Esophagus muscularis mucosa (tissue), 4 donors: Measurements from ENCODE around the gene PPP1R27. TPM values are rescaled to one million over a fixed set of nuclear protein-coding genes. Genes with fewer than 3 reads are reported as not detected.

Experiments
- DNase-seq: peaks from one replicate; pipeline ENCODE4 v3.0.0-alpha.2; 2017; ENCODE audit errors: extremely low spot score
- H3K27ac ChIP-seq, 4 donors: fragments of 200-600 bp; sonication (generic); replicated peaks in 1 of 4; 1 replicate in 3 of 4; 2 replicates in 1 of 4; pipeline ENCODE4 v1.5.1; 2016 to 2019; ENCODE audit warnings: mild to moderate bottlenecking in 1 of 4
- H3K27me3 ChIP-seq, 4 donors: fragments of 200-600 bp; sonication (generic); one replicate each; pipeline versions ENCODE4 v1.5.1 to v1.6.0; 2016 to 2019
- H3K36me3 ChIP-seq, 4 donors: fragments of 200-600 bp; sonication (generic); one replicate each; pipeline ENCODE4 v1.5.1; 2016 to 2019
- H3K4me1 ChIP-seq, 4 donors: fragments of 200-600 bp; sonication (generic); one replicate each; pipeline ENCODE4 v1.5.1; 2016 to 2019
- H3K4me3 ChIP-seq, 4 donors: fragments of 200-600 bp; sonication (generic); 1 replicate in 2 of 4; 2 replicates in 2 of 4; pipeline ENCODE4 v1.5.1; 2016 to 2019; ENCODE audit warnings: mild to moderate bottlenecking in 4 of 4, moderate library complexity in 1 of 4
- H3K9me3 ChIP-seq, 4 donors: fragments of 200-600 bp; sonication (generic); 1 replicate in 3 of 4; 2 replicates in 1 of 4; pipeline ENCODE4 v1.5.1; 2016 to 2019
- CTCF ChIP-seq, 3 experiments: fragments of 200-600 bp in 2 of 3; fragments of 450-650 bp in 1 of 3; sonication (generic) in 2 of 3; IDR thresholded peaks; one replicate each; pipeline ENCODE4 v1.5.1; 2017 to 2019; ENCODE audit warnings: antibody characterized with exemption in 3 of 3, mild to moderate bottlenecking in 2 of 3, moderate library complexity in 1 of 3
- EP300 ChIP-seq: sonication (generic); formaldehyde crosslinking; IDR thresholded peaks from one replicate; pipeline ENCODE4 v1.6.1; 2017; ENCODE audit warnings: antibody characterized with exemption
- POLR2A ChIP-seq: fragments of 450-650 bp; IDR thresholded peaks from one replicate; pipeline ENCODE4 v1.6.1; 2017; ENCODE audit warnings: antibody characterized with exemption, moderate library complexity, mild to moderate bottlenecking, low read depth
- POLR2AphosphoS5 ChIP-seq, 2 donors: sonication (generic); formaldehyde crosslinking; IDR thresholded peaks; one replicate each; pipeline ENCODE4 v1.6.1; 2017; ENCODE audit warnings: antibody characterized with exemption in 2 of 2
- WGBS: methylation state at CpG from one replicate; pipeline ENCODE4 v1.1.5; 2018; 5-methylcytosine and 5-hydroxymethylcytosine counted together
- intact Hi-C: fragments of 100-400 bp; cut with DNase I; formaldehyde crosslinking; loops from one replicate; pipeline ENCODE4 v1.15.1; 2023
- total RNA-seq, 4 donors: library from RNA; depleted of rRNA; stranded (reverse); fragments of >200 nt; gene quantifications; one replicate each; pipeline versions ENCODE4 v1.1.0 to v1.2.1, GENCODE V29; 2016

Gene PPP1R27
- total RNA-seq, 4 donors from 2014 or later = not detected

- Histone ChIP-seq H3K27me3 (no peaks in the 10 kb centered on the region), H3K9me3 (no peaks in the 10 kb centered on the region), H3K27ac (peak within 1 kb of the TSS; percentile 93 to 99 (median 96)), H3K36me3 (peaks cover 12 to 51% (median 38%) of the 10 kb centered on the region in 4 donors), H3K4me1 (peaks cover 40 to 75% (median 56%) of the 10 kb centered on the region in 4 donors), H3K4me3 (peak within 1 kb of the TSS; percentile 81 to 99 (median 92))
- 0% methylated on average over 2 of the region's 95 CpGs for WGBS
- TF ChIP-seq POLR2A (peak; percentile 82), POLR2AphosphoS5 (IDR thresholded peaks at IDR 0.05) (peak in 1 of 2 donors; percentile 82), CTCF (IDR thresholded peaks at IDR 0.05) (peak in 1 of 3 experiments; percentile 49), EP300 (no peak)
- intact Hi-C loops = loop anchor here (5.0 kb wide), 1 partner anchor 57 kb away; the partner anchor contains the start of gene SIRT7
- no peak for DNase-seq
These were observed 25.3 kb upstream of the PPP1R27 start, which contains the start of gene P4HB for GRCh38 chr17:81859906-81860755. Gene P4HB (minus strand): TSS chr17:81860535. CDS start chr17:81860471, 64 bp downstream.

GRCh38 chr17:81858967-81859905 lies 24.4 kb upstream of the PPP1R27 start:
- WGBS = 56% methylated on average over 22 of the region's 23 CpGs

GRCh38 chr17:81858170-81858966 lies 23.5 kb upstream of the PPP1R27 start:
- intact Hi-C loops = no loop called here
- no peaks in the 10 kb centered on the region for H3K9me3 ChIP-seq
- no peak overlapping the region for H3K27ac ChIP-seq
- H3K36me3 ChIP-seq = peaks cover 29 to 59% (median 56%) of the 10 kb centered on the region in 4 donors
- no peak for TF ChIP-seq POLR2AphosphoS5 (IDR thresholded peaks at IDR 0.05)
- TF ChIP-seq POLR2A = no peak
- no peak for TF ChIP-seq CTCF (IDR thresholded peaks at IDR 0.05)
- TF ChIP-seq EP300 = no peak
- no peaks in the 10 kb centered on the region for H3K27me3 ChIP-seq
- 86% methylated on average over 24 of the region's 30 CpGs for WGBS
- H3K4me3 ChIP-seq = peak overlapping the region in 3 of 4 donors; percentile 81 to 99 (median 89)
- H3K4me1 ChIP-seq = peaks cover 40 to 76% (median 57%) of the 10 kb centered on the region in 4 donors
- no peak for DNase-seq

More at GRCh38 chr17:81858967-81859905, 24.4 kb upstream of the PPP1R27 start:
- Histone ChIP-seq H3K4me1 (peaks cover 40 to 81% (median 57%) of the 10 kb centered on the region in 4 donors), H3K36me3 (peaks cover 21 to 55% (median 47%) of the 10 kb centered on the region in 4 donors), H3K4me3 (peak overlapping the region; percentile 81 to 99 (median 92)), H3K27ac (peak overlapping the region; percentile 89 to 99 (median 95)), H3K9me3 (no peaks in the 10 kb centered on the region), H3K27me3 (no peaks in the 10 kb centered on the region)
- no peak for DNase-seq
- intact Hi-C loops = no loop called here
- TF ChIP-seq POLR2AphosphoS5 (IDR thresholded peaks at IDR 0.05) = no peak
- TF ChIP-seq CTCF (IDR thresholded peaks at IDR 0.05) = no peak
- no peak for TF ChIP-seq POLR2A
- TF ChIP-seq EP300 = no peak
